AG09309 (cell line): ENCODE data around the gene TMCO4.
A peak's percentile ranks its signal among the peaks of the same experiment; 100 is the strongest.

Experiments
- DNase-seq: peaks from one replicate; pipeline ENCODE4 v3.0.0-alpha.2; 2010; ENCODE audit warnings: low read depth
- H3K4me3 ChIP-seq: 2 replicates; pipeline ENCODE4 v1.5.1; 2011; ENCODE audit warnings: mild to moderate bottlenecking, low read depth, low read length, moderate library complexity; ENCODE audit not compliant: control insufficient read depth
- CTCF ChIP-seq: IDR thresholded peaks from 2 replicates; pipeline ENCODE4 v1.5.1; 2011; ENCODE audit warnings: mild to moderate bottlenecking, low read depth, low read length, inconsistent platforms; ENCODE audit not compliant: insufficient read depth, control insufficient read depth; ENCODE audit errors: missing control alignments

Gene TMCO4

GRCh38 chr1:19812875-19813642 lies 13.3 kb upstream of the TMCO4 start:
- H3K4me3 ChIP-seq, result no peak overlapping the region
- TF ChIP-seq CTCF, result no peak
- DNase-seq, result peak; percentile 32

GRCh38 chr1:19811206-19811851 lies 11.6 kb upstream of the TMCO4 start:
- DNase-seq, result no peak
- TF ChIP-seq CTCF, result peak; percentile 68
- H3K4me3 ChIP-seq, result no peak overlapping the region

GRCh38 chr1:19809044-19809750 lies 9.5 kb upstream of the TMCO4 start:
- no peak for DNase-seq
- TF ChIP-seq CTCF, result no peak
- H3K4me3 ChIP-seq, result no peak overlapping the region

GRCh38 chr1:19808351-19808750 lies 8.6 kb upstream of the TMCO4 start:
- no peak for TF ChIP-seq CTCF
- no peak overlapping the region for H3K4me3 ChIP-seq
- DNase-seq, result no peak

GRCh38 chr1:19804831-19805251 lies 5.1 kb upstream of the TMCO4 start:
- DNase-seq, result no peak
- no peak overlapping the region for H3K4me3 ChIP-seq
- TF ChIP-seq CTCF, result no peak

- DNase-seq, result no peak
- no peak for TF ChIP-seq CTCF
- no peak overlapping the region for H3K4me3 ChIP-seq
These were observed 2.6 kb upstream of the TMCO4 start for GRCh38 chr1:19802269-19802668.
